Measurements from ENCODE around the gene WTAP.
"Not testable (repeated sequence)": the region's sequence is repeated elsewhere in the genome, so short reads cannot be mapped to it uniquely, and the experiment has no call there.

WTAP gene

DNA sequence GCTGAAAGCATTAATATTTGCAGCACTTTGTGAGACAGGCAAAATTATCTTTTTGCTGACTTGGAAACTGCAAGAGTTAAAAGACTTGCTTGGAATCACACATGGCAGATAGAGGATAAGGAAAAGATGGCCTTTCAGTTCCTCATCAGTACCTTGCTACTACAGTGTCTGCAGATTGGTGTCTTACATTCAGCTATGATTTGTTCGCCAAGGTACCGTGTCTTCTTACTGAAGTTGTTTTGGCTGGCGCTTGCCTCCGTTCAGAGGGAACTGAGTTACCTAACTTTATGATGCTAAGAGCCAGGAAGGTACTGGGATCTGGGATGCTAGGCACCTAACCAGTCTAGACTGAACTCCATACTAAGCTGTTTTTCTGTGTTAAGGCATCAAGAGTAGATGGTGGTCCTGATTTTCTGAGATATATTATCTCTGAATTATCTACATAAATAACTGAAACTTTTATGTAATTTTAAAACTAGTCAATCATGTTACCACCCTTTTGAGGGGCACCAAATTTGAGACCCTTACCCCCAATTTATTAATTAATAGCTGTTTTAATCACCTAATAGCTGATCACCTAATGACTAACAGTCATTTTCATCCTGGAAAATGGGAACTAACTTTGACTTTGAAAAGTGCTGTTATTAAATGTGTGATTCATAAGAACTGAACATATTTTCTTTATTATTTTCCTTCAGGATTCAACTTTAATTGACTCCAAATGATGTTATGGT is 2.5 kb downstream of the WTAP start:
- DNase-seq: peak; percentile 20

GRCh38 chr6:159730332-159730676 is 3.0 kb downstream of the WTAP start:
- no peak for DNase-seq

GRCh38 chr6:159732550-159732949 is 5.2 kb downstream of the WTAP start:
- DNase-seq: not testable (repeated sequence)

GRCh38 chr6:159733395-159733794 is 6.1 kb downstream of the WTAP start:
- not testable (repeated sequence) for DNase-seq

- DNase-seq: no peak
Observed at GRCh38 chr6:159736908-159737307, 9.6 kb downstream of the WTAP start.

GRCh38 chr6:159739341-159739740 is 12.0 kb downstream of the WTAP start:
- DNase-seq: no peak

- DNase-seq: no peak
Observed at GRCh38 chr6:159742165-159742564, 14.9 kb downstream of the WTAP start.

DNA sequence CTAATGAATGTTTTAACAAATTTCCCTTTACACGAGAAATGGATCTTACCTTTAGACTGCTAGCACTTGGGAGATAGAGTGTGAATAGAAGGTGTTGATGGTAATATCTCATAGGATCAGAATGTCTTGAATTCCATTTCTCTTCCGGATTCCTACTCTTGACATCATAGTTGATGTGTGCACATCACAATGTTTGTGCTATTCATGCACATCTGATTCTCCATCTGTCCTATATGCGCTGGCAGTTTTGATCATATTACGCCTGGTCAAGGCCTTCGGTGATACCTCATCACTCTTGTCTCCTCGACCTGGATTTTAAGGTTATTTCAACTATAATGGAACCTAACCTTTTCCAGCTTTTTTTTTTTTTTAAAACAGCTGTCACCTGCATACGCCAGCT is 17.8 kb downstream of the WTAP start:
- no peak for DNase-seq

DNA sequence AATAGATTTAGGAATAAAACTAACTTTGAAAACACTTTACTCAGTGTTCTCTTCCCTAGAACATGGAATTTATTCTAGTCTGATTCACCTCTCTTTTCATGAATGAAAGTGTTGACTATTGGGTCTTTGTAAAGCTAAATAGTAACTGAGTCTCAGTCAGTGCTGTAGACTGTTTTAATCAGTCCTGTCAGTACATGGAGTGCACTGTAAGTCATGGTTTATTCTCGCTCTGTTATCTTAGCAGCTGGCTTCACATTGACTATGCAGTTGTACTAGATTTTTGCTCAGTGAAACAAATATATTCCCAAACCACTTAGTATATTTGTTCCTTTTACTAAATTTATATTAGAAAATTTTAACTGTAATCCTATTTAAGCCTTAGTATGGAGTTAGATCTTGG is 19.5 kb downstream of the WTAP start:
- DNase-seq: no peak

GRCh38 chr6:159748127-159748526 is 20.8 kb downstream of the WTAP start:
- not testable (repeated sequence) for DNase-seq

GRCh38 chr6:159751448-159751847 is 24.1 kb downstream of the WTAP start:
- no peak for DNase-seq

DNA sequence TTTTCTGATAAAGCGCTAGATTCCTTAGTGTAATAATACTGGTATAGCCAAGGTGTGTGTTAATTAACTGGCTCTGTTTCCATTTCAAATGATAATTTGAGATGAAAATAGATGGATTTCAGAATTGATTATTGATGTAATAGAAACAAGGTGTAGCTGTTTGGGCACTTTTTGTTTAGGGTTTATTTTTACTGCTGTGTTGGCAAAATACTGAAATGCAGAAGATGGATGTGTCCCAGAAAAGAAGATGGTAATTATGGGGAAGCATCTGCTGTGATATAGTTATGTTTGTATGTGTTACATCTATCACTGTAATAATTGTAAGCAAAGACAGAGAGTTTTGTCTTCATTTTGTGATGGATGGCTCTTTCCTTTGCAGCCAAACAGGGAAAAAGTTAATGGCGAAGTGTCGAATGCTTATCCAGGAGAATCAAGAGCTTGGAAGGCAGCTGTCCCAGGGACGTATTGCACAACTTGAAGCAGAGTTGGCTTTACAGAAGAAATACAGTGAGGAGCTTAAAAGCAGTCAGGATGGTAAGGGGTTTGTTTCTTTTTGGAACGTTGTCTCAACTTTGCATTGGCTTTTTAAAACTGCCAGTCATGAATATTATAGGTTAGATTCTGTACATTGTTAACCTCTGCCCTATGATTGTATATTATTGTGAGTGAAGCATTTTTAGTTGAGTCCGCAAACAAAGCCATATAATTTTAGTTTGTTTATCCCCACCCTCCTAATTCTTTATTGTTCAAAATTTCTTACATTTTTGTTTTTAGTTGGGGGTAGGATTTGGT is 26.0 kb downstream of the WTAP start:
- no peak for DNase-seq

DNA sequence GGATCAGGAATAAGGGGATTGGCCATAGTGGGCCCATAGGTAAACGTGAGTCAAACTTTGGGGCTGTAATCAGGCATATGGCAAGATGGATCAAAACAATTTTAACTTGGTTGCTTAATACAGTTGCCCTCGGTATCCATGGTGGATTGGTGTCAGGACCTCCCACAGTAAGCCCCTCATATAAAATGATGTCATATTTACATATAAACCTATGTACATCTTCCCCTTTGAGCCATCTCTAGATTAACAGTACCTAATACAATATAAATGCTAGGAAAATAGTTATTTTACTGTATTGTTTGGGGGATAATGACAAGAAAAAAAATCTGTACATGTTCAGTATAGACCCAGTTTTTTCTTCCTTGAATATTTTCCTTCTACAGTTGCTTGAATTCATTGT is 27.1 kb downstream of the WTAP start:
- DNase-seq: no peak

DNA sequence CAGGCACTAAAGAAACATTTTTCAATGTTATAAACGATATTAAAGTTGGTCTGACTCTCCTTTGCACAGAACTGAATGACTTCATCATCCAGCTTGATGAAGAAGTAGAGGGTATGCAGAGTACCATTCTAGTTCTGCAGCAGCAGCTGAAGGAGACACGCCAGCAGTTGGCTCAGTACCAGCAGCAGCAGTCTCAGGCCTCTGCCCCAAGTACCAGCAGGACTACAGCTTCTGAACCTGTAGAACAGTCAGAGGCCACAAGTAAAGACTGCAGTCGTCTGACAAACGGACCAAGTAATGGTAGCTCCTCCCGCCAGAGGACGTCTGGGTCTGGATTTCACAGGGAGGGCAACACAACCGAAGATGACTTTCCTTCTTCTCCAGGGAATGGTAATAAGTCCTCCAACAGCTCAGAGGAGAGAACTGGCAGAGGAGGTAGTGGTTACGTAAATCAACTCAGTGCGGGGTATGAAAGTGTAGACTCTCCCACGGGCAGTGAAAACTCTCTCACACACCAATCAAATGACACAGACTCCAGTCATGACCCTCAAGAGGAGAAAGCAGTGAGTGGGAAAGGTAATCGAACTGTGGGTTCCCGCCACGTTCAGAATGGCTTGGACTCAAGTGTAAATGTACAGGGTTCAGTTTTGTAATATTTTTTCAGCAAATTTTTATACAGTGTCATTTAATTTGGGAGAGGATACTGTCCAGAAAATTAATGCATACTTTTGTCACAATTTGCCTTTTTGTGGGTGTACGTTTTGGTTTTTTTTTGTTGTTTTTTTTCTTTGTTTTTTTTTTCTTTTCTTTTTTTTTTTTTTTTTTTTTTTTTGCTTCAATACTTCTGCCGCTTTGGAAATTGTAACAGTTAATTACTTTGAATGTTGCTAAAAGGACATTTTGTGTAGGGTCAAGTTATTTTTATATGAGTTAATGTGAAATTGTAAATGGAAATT is 27.9 kb downstream of the WTAP start:
- DNase-seq: no peak

DNA sequence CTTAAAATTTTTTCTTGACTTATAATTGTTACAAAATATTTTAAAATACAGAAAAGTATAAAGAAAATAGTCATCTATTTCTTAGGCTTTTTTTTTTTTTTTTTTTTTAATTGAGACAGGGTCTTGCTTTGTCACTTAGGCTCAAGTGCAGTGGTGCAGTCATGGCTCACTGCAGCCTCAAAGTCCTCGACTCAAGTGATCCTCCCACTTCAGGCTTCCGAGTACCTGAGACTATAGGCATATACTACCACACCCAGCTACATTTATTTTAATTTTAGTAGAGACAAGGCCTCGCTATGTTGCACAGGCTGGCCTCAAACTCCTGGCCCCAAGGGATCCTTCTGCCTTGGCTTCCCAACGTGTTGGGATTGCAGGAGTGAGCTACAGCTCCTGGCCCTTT is 29.2 kb downstream of the WTAP start:
- no peak for DNase-seq

GRCh38 chr6:159758031-159759001 is 31.0 kb downstream of the WTAP start:
- peak; percentile 78 for DNase-seq

- no peak for DNase-seq
Observed at GRCh38 chr6:159759645-159760044, 32.3 kb downstream of the WTAP start.

GRCh38 chr6:159760602-159761057 is 33.3 kb downstream of the WTAP start:
- peak; percentile 82 for DNase-seq

DNA sequence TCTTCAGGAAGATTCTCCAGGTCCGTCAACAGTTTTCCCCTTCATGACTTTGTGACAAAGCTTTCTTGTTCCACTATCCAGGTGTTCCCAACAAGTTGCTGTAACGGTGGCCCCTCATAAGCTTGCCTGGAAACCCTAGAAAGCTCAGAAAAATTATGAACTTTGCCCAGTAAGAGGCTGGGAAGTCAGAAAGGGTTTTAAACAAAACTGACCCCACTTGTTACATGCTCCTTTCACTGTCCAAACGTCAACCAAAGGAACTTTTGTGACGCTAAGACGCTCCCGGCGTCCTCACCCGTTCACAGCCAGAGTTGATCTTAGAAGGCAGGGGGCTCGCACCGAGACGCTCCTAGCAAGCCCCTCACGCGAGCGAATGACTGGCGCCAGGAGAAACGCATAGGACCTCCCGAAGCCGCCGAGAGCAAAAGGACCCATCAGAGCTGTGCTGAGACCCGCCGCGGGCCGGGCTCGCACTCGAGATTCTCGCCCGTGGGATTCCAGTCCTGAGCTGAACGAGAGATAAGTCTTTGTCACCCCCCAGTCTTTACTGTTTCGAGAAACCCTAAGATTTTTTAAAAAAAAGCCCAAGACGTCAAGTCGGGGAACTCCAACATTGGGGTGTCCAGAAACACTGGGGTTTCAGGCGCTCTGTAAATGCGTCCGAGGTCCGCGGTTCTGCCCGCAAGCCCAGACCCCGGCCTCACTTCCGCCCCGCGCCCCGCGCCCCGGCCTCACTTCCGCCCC is 34.0 kb downstream of the WTAP start:
- DNase-seq: no peak

- peak; percentile 82 for DNase-seq
Observed at GRCh38 chr6:159761873-159762680, 34.8 kb downstream of the WTAP start, which contains the start of gene ACAT2. ACAT2 (plus strand) TSS chr6:159762045; CDS start chr6:159762088, 43 bp downstream.
